DMS114 treated with DMSO at 0.1 percent for 48 hours (cell line): Measurements from ENCODE around the gene PPP1R13L.

Experiments used
- DNase-seq: peaks from one replicate; lab custom pipeline; 2025; ENCODE audit not compliant: unreplicated experiment; lab: John Stamatoyannopoulos, UW

The PPP1R13L gene

DNA sequence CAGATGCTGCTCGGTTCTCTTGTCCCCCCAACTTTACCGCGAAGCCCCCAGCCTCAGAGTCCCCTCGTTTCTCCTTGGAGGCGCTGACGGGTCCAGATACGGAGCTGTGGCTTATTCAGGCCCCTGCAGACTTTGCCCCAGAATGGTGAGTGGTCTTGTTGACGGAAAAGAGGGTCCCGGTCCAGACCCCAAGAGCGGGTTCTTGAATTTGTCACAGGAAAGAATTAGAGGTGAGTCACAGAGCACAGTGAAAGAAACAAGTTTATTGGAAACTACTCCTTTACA, 2.2 kb upstream of the PPP1R13L start:
- no peak for DNase-seq

DNA sequence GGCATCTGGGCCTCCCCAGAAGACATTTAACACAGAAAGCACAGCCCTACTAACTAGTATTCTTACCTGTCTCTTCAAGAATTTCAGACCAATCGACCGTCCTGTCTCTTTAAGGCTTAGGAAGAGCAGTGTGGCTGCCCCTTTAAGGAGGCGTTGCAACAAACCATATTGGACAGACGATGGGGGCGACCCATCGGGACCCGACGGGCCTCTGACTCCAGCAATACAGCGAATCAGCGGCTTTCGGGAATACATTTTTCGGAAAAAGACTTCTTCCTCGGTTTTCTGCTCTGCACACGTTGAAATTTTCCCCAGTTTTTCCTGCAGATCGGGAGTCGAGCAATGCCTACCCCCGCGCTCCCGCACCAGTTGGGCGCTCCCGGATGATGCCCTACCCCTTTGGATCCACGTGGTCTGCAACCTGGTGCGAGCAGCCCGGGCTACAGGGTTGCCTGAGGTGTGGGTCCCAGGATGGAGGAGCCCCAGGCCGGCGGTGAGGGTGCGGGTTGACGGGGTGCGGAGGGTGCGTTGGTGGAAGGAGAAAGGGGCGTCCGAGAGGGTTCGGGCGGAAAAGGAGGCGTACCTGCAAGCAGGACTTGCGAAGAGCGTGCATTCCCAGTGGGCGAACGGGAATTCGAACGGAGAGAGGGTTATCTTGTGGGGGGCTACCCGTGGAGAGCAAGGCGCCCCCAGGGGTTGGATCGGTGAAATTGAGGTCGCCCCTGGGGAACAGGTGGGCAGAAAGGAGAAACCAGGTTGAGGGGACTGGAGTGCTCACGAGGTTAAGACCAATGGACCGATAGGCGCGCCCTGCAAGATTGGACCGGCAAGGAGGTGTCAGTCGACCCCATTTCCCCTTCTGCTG, 1.6 kb upstream of the PPP1R13L start, which contains the start of gene POLR1G:
Gene POLR1G, plus strand, starts transcription at position 419 of the 865 bp plus-strand sequence. Its CDS starts 53 bp downstream, at position 472.
- DNase-seq = peak; percentile 73

DNA sequence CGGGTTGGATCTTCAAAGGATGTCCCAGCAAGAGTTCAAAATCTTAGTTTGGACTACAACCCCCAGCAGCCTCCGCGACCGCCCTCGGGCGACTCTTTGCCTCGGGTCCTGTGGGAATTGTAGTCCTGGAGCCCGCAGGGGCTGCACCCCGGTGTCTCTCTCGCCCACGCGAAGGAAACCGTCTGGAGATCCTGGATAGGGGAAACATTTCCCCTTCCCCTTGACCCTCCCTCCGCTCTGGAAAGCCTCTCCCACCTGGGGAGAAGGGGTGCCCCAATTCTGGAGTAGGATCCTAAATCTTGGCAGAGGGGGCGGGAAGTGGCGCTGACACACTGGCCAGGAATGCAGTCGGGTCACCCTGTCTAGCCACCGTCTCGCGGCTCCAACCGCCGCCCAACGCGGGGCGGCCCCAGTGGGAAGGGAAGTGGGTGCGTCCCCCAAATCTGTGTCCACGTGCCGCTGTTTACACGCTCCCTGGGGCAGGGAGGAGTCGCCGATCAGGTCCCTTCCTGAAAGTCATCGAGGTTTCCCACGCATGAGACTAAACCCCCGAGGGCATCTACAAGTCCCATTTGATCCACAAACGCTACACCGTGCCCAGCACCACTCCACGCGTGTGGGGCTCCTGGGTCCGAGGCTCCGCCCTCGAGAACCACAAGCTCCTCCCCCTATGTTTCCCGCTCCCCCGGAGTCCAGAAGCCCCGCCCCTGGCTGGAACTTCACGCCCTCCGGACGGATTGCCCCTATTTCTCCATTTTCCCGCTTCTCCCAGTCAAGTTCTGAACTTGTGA, 761 bp upstream of the PPP1R13L start:
- DNase-seq = peak; percentile 70

DNA sequence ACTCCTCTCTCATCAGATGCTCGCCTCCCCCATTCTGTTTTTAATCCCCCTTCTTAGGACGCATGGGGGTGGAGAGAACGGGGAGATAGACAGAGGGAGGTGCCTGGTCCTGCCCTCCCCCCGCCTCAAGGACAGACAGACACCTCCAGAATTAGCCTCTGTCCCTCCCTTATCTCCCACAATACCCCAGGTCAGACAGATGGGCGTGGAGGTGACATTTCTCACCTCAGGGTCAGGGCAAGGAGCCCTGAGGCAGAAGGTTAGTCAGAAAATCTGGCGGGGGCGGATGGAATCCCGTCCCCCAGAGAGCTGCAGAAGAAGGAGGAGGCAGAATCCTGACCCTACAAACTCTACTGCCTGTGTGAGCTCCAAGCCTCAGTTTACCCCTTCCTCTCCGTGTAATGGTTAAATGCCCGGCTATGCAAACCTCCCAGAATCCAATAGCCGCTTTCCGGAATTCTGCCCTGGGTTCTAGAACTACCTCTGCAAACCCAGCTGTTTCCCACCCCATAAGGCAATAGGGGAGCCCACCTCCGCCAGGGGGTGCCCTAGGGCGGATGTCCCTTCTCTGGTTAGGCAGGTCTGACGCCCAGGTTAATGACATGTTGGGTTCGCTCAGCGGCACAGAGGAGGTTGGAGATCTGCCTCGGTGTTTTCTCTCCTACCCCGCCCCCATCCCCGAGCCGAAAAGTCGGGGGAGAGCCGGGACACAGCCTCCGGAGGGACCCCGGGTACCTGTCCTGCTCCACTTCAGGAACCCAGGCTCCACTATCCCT, 900 bp downstream of the PPP1R13L start:
- no peak for DNase-seq

DNA sequence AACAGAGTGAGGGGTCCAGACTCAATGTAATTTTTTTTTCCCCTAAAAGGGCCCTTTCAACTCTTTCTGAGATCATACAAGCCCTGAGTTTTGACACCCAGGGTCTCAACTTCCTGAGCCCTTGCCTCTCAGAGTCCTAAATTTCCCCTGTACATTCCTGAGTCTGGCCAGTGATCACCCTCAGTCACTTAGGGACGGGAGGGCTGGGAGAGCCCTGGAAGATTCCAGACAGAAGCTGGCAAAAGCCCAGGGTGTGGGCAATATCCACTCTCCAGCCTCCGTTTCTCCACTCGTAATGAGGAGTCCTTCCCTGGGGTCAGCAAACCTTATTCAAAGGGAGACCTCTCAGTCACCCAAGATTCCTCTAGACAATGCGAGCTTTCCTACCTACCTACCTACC, 1.6 kb downstream of the PPP1R13L start:
- DNase-seq = no peak

DNA sequence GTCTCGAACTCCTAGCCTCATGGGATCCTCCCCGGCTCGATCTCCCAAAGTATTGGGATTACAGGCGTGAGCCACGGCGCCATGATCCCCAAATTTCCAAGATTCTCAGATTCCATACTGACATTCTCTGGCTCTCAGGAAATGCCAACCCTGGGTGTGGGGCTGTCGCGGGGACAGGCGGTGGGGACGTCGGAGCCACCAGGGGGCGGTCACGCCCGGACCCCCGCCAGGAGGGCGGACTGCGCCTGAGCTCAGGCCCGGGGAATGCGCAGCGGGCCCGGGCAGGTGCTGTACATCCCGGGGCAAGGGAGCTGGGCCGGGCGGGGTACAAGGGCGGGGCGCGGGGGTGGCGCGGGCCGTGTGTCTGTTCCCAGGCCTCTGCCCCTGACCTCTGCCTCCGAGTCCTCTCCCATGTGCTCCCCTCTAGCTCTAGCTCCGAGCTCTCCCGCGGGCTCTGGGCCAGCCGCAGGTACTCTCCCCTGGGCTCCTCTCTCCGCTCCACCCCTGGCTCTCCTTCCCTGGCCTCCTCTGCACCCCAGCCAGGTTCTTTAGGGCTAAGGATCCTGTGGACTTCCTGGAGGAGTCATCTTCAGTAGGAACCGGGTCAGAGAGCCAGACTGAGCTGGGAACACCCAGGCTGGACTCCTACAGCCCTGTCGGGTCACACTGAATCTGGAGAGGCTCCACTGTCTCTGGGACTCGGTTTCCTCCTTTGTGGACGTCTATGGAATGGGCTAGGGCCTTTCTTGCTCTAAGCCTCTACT, 2.4 kb downstream of the PPP1R13L start:
- DNase-seq = no peak

DNA sequence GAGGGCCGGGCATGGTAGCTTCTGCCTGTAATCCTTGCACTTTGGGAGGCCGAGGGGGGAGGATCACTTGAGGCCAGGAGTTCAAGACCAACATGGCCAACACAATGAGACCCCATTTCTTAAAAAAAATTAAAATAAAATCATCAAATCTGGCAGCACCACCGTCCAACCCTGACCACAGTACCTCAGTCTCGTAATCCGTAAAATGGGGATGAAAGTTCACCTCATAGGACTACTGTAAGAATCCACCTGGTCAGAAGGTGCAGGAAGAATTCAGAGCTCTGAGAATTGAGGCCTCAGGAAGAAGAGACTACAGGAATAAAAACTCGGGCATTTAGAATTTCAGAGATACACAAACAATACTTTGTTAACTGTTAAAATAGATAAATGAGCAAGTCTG, 3.1 kb downstream of the PPP1R13L start:
- no peak for DNase-seq

DNA sequence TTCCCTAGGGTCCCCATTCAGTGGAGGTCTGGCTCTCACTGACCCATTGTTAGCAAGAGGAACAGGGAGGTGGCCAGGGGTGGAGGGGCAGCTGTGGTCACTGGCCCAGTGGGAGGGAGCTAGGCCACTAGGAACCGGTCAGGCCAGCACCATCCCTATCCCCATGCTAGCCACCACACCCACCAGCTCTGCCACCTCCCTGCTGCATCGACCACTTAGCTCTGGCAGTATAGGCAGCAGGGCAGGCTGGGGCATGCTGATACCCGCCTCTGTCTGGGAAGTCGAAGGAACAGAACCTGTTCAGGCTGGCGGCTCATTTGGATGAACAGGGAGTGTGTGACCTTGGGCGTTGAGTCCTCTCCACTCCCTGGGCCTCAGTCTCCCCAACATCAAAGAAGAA, 4.7 kb downstream of the PPP1R13L start:
- no peak for DNase-seq

DNA sequence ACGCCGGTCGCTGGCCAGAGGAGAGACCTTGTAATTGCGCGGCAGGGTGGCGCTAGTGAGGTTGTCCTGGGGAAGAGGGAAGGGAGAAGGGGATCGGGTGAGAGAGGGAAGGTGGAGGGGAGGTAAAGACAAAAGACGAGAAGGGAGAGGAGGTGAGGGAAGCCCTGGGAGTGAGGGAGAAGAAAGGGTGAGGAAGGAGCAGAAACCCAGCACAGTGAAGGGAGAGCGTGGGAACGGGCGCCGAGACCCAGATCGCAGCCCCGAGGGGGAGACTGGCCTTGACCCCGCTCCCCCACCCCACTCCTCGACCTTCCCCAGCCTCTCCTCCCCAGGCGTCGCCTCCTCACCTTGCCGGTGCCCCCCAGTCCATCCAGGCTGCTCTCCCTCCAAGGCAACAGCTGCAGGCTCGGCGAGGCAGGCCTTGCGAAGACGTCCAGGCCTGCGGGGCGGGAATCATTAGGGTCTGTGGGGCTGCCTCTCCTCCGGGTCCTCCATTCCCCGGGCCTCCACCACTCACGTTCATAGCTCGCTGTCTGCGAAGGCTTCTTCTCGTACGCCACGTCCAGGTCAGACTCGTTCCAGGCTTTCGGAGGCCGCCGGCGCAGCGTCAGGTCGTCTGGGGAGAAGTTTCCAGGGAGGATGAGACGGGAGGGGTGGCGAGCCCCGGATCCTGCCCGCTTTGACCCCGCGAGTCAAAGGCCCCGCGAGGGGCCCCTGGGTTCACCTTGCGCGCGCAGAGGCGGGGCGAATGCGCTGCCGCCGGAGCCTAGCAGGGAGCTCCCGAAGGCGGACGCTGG, 8.8 kb downstream of the PPP1R13L start:
- DNase-seq = no peak

DNA sequence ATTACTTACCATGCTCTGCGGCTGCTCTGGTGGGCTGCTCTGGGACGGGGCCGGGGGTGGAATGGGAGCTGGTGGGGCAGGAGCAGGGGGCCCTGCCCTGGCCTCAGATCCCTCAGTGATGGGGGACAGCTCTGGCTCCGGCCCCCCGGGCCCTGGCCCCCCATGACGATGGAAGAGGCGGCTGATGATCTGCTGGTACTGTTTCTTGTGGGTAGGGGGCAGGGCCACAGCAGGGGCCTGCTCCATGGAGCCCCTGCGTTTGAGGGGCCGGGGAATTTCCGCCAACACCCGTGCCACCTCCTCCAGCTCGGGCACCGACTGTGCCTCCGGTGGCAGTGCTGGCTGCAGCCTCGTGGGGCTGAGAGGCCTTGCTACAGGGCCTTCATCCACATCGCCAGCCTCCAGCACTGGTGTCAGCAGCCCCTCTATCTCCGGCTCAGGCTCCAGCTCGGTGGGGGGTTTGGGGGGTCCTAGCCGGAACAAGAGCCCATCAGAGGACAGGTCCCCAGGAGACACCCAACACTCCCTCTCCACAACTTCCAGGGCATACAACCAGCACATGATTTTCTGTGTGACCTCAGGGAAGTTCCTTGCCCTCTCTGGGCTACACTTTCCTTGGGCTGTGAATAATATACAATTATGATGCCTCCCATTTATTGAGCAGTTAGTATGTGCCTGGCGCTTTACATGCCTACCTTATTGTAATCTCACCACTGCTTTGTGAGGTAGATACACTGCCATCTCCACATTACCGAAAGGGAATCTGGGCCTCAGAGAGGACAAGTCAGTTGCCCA, 12.8 kb downstream of the PPP1R13L start:
- DNase-seq = no peak

DNA sequence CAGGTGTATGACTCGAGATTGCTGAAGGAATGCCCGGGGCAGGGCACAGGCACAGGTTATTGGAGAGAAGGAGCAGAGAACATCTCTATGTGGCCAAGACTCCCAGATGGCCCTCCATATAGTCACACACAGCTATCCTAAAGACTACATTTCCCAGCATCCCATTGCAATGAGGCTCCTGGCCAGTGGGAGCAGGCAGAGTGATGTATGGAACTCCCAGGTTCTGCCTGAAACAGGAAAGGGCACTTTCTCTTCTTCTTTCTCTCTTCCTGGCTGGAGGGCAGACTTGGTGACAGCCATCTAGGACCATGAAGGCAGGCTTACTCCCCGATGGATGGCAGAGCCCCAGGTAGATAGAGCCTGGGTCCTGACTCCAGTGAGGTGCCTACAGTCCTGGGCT, 13.5 kb downstream of the PPP1R13L start:
- peak; percentile 25 for DNase-seq

DNA sequence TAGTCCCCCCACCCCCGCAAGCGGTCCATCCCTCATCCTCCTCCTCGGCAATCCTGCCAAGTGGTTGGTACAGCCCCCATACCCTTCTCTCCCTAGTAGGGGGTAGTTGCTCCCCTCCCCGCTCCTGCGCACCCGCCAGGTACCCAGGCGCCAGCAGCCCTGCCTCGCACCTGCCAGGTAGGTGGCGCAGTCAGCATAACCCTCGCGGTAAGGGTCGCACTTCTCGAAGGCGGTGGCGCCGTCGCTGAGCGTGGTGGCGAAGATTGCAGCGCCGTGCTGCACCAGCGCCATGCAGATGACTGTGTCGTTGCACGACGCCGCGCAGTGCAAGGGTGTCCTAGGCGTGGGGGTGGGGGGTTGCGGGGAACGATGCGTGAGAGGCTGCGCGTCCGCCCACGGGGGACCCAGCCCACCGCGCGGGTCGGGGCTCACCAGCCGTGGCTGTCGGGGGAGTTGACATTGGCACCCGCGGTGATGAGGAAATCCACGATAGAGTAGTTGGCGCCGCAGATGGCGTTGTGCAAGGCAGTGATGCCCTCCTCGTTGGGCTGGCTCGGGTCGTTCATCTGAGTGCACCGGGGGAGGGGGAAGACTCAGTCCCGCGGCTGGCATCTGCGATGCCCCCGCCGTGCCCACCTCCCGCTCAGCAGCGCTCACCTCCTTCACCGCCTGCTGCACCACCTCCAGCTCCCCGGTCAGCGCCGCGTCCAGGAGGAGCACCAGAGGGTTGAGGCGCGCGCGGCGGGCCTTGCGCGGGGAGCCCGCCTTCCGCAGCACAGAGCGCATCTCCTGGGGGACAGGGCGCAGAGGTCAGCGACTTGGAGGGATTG, 19.3 kb downstream of the PPP1R13L start:
- DNase-seq = no peak

DNA sequence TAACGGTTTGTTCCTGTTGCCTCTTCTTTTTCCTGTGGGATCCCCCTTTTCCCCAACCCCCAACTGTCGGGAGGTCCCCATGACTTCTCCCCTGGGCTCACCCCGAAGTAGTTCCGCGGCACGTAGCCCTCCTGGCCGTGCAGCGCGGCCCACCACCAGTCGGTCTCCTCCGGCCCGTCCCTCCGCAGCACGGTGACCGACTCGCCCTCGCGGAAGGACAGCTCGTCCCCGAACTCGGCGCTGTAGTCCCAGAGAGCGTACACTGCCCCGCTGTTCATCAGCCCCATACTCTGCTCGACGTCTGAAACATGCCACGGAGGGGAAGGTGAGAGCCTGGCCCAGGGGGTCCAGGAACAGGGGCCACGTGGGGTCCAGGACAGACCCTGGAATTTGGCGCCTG, 22.4 kb downstream of the PPP1R13L start:
- DNase-seq = no peak

DNA sequence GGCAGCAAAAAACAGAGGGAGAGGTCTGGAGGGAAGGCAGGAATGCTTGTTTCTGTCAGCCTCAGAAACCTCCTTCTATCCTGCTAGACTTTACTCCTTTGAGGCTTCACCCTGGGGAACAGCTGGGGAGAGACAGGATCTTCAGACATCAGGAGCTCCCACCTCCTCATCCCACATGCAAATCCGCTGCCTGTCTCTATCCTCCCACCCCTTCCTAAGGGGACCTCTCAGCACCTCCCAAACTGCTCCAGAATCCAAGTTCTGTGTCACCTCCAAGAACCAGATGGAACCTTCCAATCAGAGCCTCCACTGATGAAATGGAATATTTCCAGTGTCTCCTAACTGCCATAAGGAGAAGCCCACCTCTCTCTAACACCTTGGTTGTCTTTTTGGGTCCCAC, 24.8 kb downstream of the PPP1R13L start:
- DNase-seq = no peak

DNA sequence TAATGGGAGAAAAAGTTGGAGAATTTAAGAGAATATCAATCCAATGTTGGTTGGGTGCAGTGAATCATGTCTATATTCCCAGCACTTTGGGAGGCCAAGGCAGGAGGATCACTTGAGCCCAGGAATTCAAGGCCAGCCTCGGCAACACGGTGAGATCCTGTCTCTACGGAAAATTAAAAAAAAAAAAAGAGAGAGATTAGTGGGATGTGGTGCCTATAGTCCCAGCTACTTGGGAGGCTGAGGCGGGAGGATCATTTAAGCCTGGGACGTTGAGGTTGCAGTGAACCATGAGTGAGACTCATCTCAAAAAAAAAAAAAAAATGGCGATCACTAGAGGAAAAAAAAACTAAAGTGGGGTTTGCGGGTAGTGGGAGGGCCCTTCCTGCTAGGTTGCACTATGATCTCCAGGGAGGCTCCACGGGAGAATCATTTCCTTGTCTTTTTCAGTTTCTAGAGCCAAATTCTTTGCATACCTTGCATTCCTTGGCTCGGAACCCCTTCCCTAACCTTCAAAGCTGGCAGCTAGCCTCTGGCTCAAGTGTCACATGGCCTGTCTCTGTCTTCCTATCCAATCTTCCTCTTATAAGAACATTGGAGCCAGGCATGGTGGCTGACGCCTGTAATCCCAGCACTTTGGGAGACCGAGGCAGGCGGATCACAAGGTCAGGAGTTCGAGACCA, 28.7 kb downstream of the PPP1R13L start:
- no peak for DNase-seq

DNA sequence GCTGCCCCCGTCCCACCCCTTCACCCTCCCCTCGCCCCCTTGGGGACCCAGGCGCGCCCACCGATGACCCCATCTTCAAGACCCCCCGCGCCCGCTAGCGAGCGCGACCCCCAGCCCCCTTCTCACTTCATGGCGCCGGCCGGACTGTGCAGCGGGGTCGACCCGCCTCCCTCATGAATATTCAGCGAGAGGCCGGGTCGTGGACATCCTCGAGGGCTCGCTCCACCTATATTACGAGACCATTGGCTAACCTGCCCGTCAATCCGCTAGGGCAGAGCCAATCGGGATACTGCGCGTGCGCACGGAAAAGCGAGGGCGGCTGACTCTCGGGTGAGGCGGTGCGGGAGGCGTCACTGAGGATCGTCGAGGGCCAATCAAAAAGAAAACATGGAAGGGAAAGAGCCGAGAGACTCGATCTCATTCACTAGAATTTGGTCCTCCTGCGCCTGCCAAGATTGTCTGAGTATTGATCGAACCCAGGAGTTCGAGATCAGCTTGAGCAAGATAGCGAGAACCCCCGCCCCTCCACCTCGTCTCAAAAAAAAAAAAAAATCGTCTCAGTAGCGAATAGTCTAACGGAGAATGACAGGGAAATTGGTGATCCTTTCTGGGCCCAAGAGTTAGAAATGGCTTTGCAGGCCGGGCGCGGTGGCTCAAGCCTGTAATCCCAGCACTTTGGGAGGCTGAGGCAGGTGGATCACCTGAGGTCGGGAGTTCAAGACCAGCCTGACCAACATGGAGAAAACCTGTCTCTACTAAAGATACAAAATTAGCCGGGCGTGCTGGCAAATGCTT, 34.3 kb downstream of the PPP1R13L start, which contains the start of gene ERCC2:
Gene ERCC2, minus strand, starts transcription at position 164 of the 795 bp plus-strand sequence. Its CDS starts 33 bp downstream, at position 131.
- peak; percentile 86 for DNase-seq
